Endothelial cell of umbilical vein (primary cell): ENCODE data around the gene ATXN1. TPM values are rescaled to one million over a fixed set of nuclear protein-coding genes. Genes with fewer than 3 reads are reported as not detected.

ENCODE experiments used
- BruUV-seq: library from RNA; stranded (reverse); fragments of 400-500 nt; replicated peaks from 2 replicates; lab custom pipeline; 2021; lab: Mats Ljungman, UMichigan
- CTCF ChIA-PET: fragments of 300-600, 350-600 bp; sonication (Branson Sonifier 250); formaldehyde crosslinking; loops from one replicate; lab custom pipeline; 2021; ENCODE audit warnings: antibody characterized with exemption, inconsistent platforms; lab: Charles Lee
- POLR2A ChIA-PET: fragments of 300-600, 350-600 bp; sonication (Branson Sonifier 250); formaldehyde crosslinking; loops from one replicate; lab custom pipeline; 2021; ENCODE audit warnings: antibody characterized with exemption, inconsistent platforms; lab: Charles Lee
- DNase-seq: peaks from one replicate; pipeline ENCODE4 v3.0.0-alpha.2; 2011; ENCODE audit warnings: low read depth, low spot score
- FAIRE-seq: peaks from 2 replicates; lab custom pipeline; 2011; peaks lifted over from hg19 to GRCh38; lab: Jason Lieb, UNC
- H2AFZ ChIP-seq: 2 replicates; pipeline ENCODE4 v1.6.0; 2012; ENCODE audit warnings: low read depth, low read length, control low read depth, inconsistent platforms
- H3K27ac ChIP-seq: 2 replicates; pipeline ENCODE4 v1.5.1; 2011; ENCODE audit warnings: low read depth, mild to moderate bottlenecking, control low read depth, low read length, moderate library complexity; ENCODE audit not compliant: insufficient read depth
- H3K27me3 ChIP-seq, 2 experiments: 2 replicates each; pipeline versions ENCODE4 v1.6.0 to v1.6.1; 2011; ENCODE audit warnings: low read length in 2 of 2, mixed read lengths in 1 of 2; ENCODE audit not compliant: control insufficient read depth in 2 of 2, insufficient read depth in 2 of 2
- H3K36me3 ChIP-seq, 2 experiments: 2 replicates in 1 of 2; 3 replicates in 1 of 2; pipeline ENCODE4 v1.5.1; 2011; ENCODE audit warnings: low read length in 2 of 2, mild to moderate bottlenecking in 1 of 2, moderate library complexity in 1 of 2; ENCODE audit not compliant: control insufficient read depth in 2 of 2, insufficient read depth in 2 of 2; ENCODE audit errors: extremely low read depth in 1 of 2
- H3K4me1 ChIP-seq: 3 replicates; pipeline ENCODE4 v1.5.1; 2011; ENCODE audit warnings: mild to moderate bottlenecking, low read length; ENCODE audit not compliant: control insufficient read depth, insufficient read depth; ENCODE audit errors: extremely low read depth
- H3K4me2 ChIP-seq: 2 replicates; pipeline ENCODE4 v1.6.1; 2011; ENCODE audit warnings: low read length, control low read depth, mixed read lengths; ENCODE audit not compliant: insufficient read depth
- H3K4me3 ChIP-seq, 3 experiments: fragments of 200-600 bp in 1 of 3; sonication (generic), shearing (Covaris generic) in 1 of 3; replicated peaks in 1 of 3; 2 replicates each; pipeline ENCODE4 v1.5.1; 2011 to 2016; ENCODE audit warnings: control low read depth in 3 of 3, low read length in 3 of 3, mild to moderate bottlenecking in 2 of 3, inconsistent platforms in 1 of 3, low read depth in 1 of 3, moderate library complexity in 1 of 3; ENCODE audit not compliant: insufficient read depth in 1 of 3
- H3K79me2 ChIP-seq: 2 replicates; pipeline ENCODE4 v1.6.0; 2012; ENCODE audit warnings: low read length, inconsistent platforms; ENCODE audit not compliant: control insufficient read depth, insufficient read depth
- H3K9ac ChIP-seq: replicated peaks from 2 replicates; pipeline ENCODE3; 2011; ENCODE audit warnings: low read length, control low read depth; ENCODE audit not compliant: insufficient read depth; ENCODE audit errors: extremely low read depth
- H3K9me1 ChIP-seq: replicated peaks from 3 replicates; pipeline ENCODE4 v1.6.0; 2011; ENCODE audit warnings: mild to moderate bottlenecking, low read length; ENCODE audit not compliant: control insufficient read depth, insufficient read depth; ENCODE audit errors: extremely low read depth
- H3K9me3 ChIP-seq: replicated peaks from 2 replicates; pipeline ENCODE4 v1.5.1; 2012; ENCODE audit warnings: low read length, inconsistent platforms; ENCODE audit not compliant: control insufficient read depth, insufficient read depth
- H4K20me1 ChIP-seq: replicated peaks from 2 replicates; pipeline ENCODE3; 2011; ENCODE audit warnings: mild to moderate bottlenecking, low read length; ENCODE audit not compliant: control insufficient read depth, insufficient read depth; ENCODE audit errors: extremely low read depth
- CTCF ChIP-seq, 2 donors: IDR thresholded peaks; 1 replicate in 1 of 2; 2 replicates in 1 of 2; pipeline ENCODE4 v1.5.1; 2011; ENCODE audit warnings: low read length in 2 of 2, mild to moderate bottlenecking in 2 of 2, moderate library complexity in 2 of 2, control low read depth in 1 of 2, inconsistent platforms in 1 of 2, low read depth in 1 of 2; ENCODE audit not compliant: insufficient read depth in 1 of 2; ENCODE audit errors: extremely low read depth in 1 of 2
- EZH2 ChIP-seq: IDR thresholded peaks from 2 replicates; pipeline ENCODE4 v1.6.1; 2012; ENCODE audit warnings: borderline replicate concordance, low read depth, mild to moderate bottlenecking, moderate library complexity, low read length, inconsistent platforms; ENCODE audit not compliant: severe bottlenecking
- FOS ChIP-seq: IDR thresholded peaks from 2 replicates; pipeline ENCODE4 v1.6.1; 2011; ENCODE audit warnings: mild to moderate bottlenecking, low read length, moderate library complexity, borderline replicate concordance; ENCODE audit not compliant: insufficient read depth
- GATA2 ChIP-seq: IDR thresholded peaks from 2 replicates; pipeline ENCODE4 v1.7.0; 2011; ENCODE audit warnings: low read depth, mild to moderate bottlenecking, moderate library complexity, mixed read lengths, low read length; ENCODE audit not compliant: insufficient read length, insufficient read depth
- MAX ChIP-seq: IDR thresholded peaks from 2 replicates; pipeline ENCODE4 v1.6.1; 2011; ENCODE audit not compliant: insufficient read depth, insufficient read length
- MYC ChIP-seq: IDR thresholded peaks from one replicate; pipeline ENCODE4 v1.6.1; 2011; ENCODE audit warnings: mild to moderate bottlenecking, low read depth, low read length
- POLR2A ChIP-seq: IDR thresholded peaks from 2 replicates; pipeline ENCODE4 v1.6.1; 2012; ENCODE audit warnings: low read depth, mild to moderate bottlenecking, control low read depth, low read length
- POLR2AphosphoS5 ChIP-seq: IDR thresholded peaks from 2 replicates; pipeline ENCODE4 v1.6.1; 2012; ENCODE audit warnings: low read depth, mild to moderate bottlenecking, control low read depth, low read length, moderate library complexity; ENCODE audit not compliant: insufficient read depth
- dilution Hi-C: fragments of 300-500 bp; cut with MboI; formaldehyde crosslinking; loops from one replicate; pipeline ENCODE4 v1.15.0; 2019; ENCODE audit warnings: low sequenced_read_pairs; ENCODE audit not compliant: extremely low pct_ligation_motif_present
- intact Hi-C: fragments of 100-400 bp; cut with micrococcal nuclease; formaldehyde crosslinking; loops from one replicate; pipeline ENCODE4 v1.10.0; 2022
- polyA plus RNA-seq, 4 experiments: library from polyadenylated mRNA; depleted of rRNA in 3 of 4; stranded (reverse) in 3 of 4; unstranded in 1 of 4; fragments of >200 nt; gene quantifications; 2 replicates each; pipeline versions ENCODE4 v1.2.1 to v1.2.3, GENCODE V29; 2011 to 2012; ENCODE audit warnings: missing spikeins in 1 of 4
- total RNA-seq: library from RNA; stranded (reverse); gene quantifications from 2 replicates; pipeline ENCODE4 v1.2.3, GENCODE V29; 2021

The ATXN1 gene
- total and polyA plus RNA-seq, 2 donors (not counting 3 experiments of a cell fraction or from before 2014, with no cell fraction given), result 16.4 to 33.0 TPM

- intact Hi-C loops, result no loop called here
- POLR2A ChIA-PET, result no interaction called here
- BruUV-seq, result no TSS peak
Observed at GRCh38 chr6:16361861-16362260, 399.4 kb downstream of the ATXN1 start.

More at GRCh38 chr6:16361861-16362260, 399.4 kb downstream of the ATXN1 start:
- H3K9ac ChIP-seq, result no peak overlapping the region
- H3K4me2 ChIP-seq, result no peak overlapping the region
- DNase-seq (no peak), FAIRE-seq (no peak)
- H3K27ac ChIP-seq, result no peak overlapping the region
- H3K27me3 ChIP-seq, result no peaks in the 10 kb centered on the region
- no peaks in the 10 kb centered on the region for H3K4me1 ChIP-seq
- no peak overlapping the region for H3K4me3 ChIP-seq
- dilution Hi-C loops, result no loop called here
- CTCF ChIA-PET, result no interaction called here
- no peaks in the 10 kb centered on the region for H3K9me1 ChIP-seq
- no peaks in the 10 kb centered on the region for H3K79me2 ChIP-seq
- H3K9me3 ChIP-seq, result no peaks in the 10 kb centered on the region
- H2AFZ ChIP-seq, result no peak overlapping the region
- no peaks in the 10 kb centered on the region for H4K20me1 ChIP-seq
- TF ChIP-seq MAX, result no peak
- no peak for TF ChIP-seq POLR2AphosphoS5
- TF ChIP-seq MYC, result no peak
- TF ChIP-seq GATA2, result no peak
- TF ChIP-seq FOS, result no peak
- no peak for TF ChIP-seq POLR2A
- no peak for TF ChIP-seq EZH2
- no peak for TF ChIP-seq CTCF (IDR thresholded peaks at IDR 0.05; ENCODE audit: extremely low read depth in 1 of 2, insufficient read depth in 1 of 2, low read depth in 1 of 2, low read length in 2 of 2)
- H3K36me3 ChIP-seq, result no peaks in the 10 kb centered on the region
